ENCODE results near the gene STK38L. TPM values are rescaled to one million over a fixed set of nuclear protein-coding genes. Genes with fewer than 3 reads are reported as not detected.

STK38L gene
- total and polyA plus RNA-seq, 10 of the 15 experiments (the other 5 are each of a cell fraction or from before 2014, with no cell fraction given) = 43.0 to 154 (median 115) TPM

- ATAC-seq = 0 out of 3 replicates have a peak, but pooled peaks have one; percentile 10
- Histone ChIP-seq H3K9me3 (replicated peaks; ENCODE audit: control insufficient read depth, insufficient read depth, low read length) (no peaks in the 10 kb centered on the region), H3K27ac (ENCODE audit: control insufficient read depth, insufficient read depth) (no peak overlapping the region), H3K36me3 (ENCODE audit: control insufficient read depth in 2 of 2, insufficient read depth in 2 of 2, low read length in 1 of 2) (peaks cover 2 to 7% of the 10 kb centered on the region in 2 experiments; a peak in 1 of 4 replicates), H4K20me1 (ENCODE audit: control insufficient read depth, insufficient read depth) (no peaks in the 10 kb centered on the region), H3K4me2 (ENCODE audit: control insufficient read depth, insufficient read depth) (no peak overlapping the region; the same call in 1 of the 2 replicates), H3K79me2 (ENCODE audit: control insufficient read depth, insufficient read depth, low read length) (peaks cover 79% of the 10 kb centered on the region), H3K4me3 (no peak overlapping the region), H3K9ac (ENCODE audit: control insufficient read depth, insufficient read depth, low read length) (no peak overlapping the region), H2AFZ (ENCODE audit: control insufficient read depth, low read depth, low read length) (no peak overlapping the region), H3K27me3 (replicated peaks in 1 of 2; ENCODE audit: control insufficient read depth in 2 of 2, insufficient read depth in 2 of 2, low read length in 1 of 2) (no peaks in the 10 kb centered on the region), H3K4me1 (ENCODE audit: control insufficient read depth, insufficient read depth, low read length) (peaks cover 24% of the 10 kb centered on the region)
- WGBS (ENCODE audit: insufficient coverage, insufficient replicate concordance, low lambda C conversion rate, missing lambda C conversion rate) = 97% methylated on average over 3 of the region's 3 CpGs
- intact Hi-C loops (cut with micrococcal nuclease; ENCODE audit: unreplicated experiment) (no loop called here), in situ Hi-C loops (cut with MboI) (no loop called here)
- ChIA-PET SMC1A (ENCODE audit: uncharacterized antibody, unreplicated experiment) (interaction anchor here (1.3 to 16.5 kb wide), 13 partner anchors 8 to 268 kb away, joined by 4 to 491 read pairs (median 19); partner anchors contain the start of gene STK38L), RAD21 (ENCODE audit: unreplicated experiment) (interaction anchor here (0.6 to 15.9 kb wide), 14 partner anchors 12 to 122 kb away, joined by 3 to 215 read pairs (median 8); no protein-coding TSS in a partner anchor), POLR2A (interaction anchor here (0.6 to 3.9 kb wide), 10 partner anchors 9 to 63 kb away, joined by 3 to 30 read pairs (median 4); no protein-coding TSS in a partner anchor), CTCF (interaction anchor here (1.0 to 12.1 kb wide), 7 partner anchors 12 to 269 kb away, joined by 3 to 125 read pairs (median 4); no protein-coding TSS in a partner anchor)
- no peak for DNase-seq (ENCODE audit: low read depth, low spot score)
- no peak for FAIRE-seq
- 0 out of 2 replicates have a peak, but pooled peaks have one; percentile 7 for TF ChIP-seq MLLT1 (IDR thresholded peaks at IDR 0.05)
- no peak for TF ChIP-seq SMC3 (IDR thresholded peaks at IDR 0.05; ENCODE audit: borderline replicate concordance, low read length)
- no TSS peak for BruUV-seq (replicated peaks)
Measured at GRCh38 chr12:27284021-27284420, 39.9 kb downstream of the STK38L start.

DNA sequence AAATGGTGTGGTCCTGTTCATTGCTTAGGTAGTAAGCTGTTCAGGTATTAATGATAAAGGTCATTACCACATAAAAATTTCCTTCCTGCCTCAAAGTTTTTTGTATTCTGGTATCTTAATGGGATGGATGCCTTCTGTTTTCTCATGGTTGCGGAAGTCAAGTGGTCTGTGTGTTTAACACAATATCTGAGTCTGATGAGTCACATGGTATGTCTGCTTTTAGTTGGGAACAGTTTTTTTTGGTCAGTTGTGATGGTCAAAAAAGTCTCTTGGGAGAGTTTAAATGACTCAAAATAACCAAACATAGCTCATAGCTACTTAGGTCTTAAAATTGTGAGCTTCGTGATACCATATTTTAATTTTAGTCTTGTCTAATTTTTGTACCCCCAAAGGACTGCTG is 40.7 kb downstream of the STK38L start:
- TSS peak; percentile 3 for BruUV-seq (replicated peaks)
- RAD21 ChIA-PET (ENCODE audit: unreplicated experiment) = interaction anchor here (0.8 to 15.9 kb wide), 28 partner anchors 8 to 269 kb away, joined by 3 to 215 read pairs (median 6); partner anchors contain the start of genes BMAL2, MED21 and STK38L
- H3K27me3 ChIP-seq (replicated peaks in 1 of 2; ENCODE audit: control insufficient read depth in 2 of 2, insufficient read depth in 2 of 2, low read length in 1 of 2) = no peaks in the 10 kb centered on the region
- no peak overlapping the region for H2AFZ ChIP-seq (ENCODE audit: control insufficient read depth, low read depth, low read length)
- no peaks in the 10 kb centered on the region for H3K9me3 ChIP-seq (replicated peaks; ENCODE audit: control insufficient read depth, insufficient read depth, low read length)
- in situ Hi-C loops (cut with MboI) = no loop called here
- POLR2A ChIA-PET = interaction anchor here (0.6 to 3.9 kb wide), 24 partner anchors 9 to 123 kb away, joined by 3 to 30 read pairs (median 4); partner anchors contain the start of gene STK38L
- H3K36me3 ChIP-seq (ENCODE audit: control insufficient read depth in 2 of 2, insufficient read depth in 2 of 2, low read length in 1 of 2) = peaks cover 2 to 7% of the 10 kb centered on the region in 2 experiments; a peak in 1 of 4 replicates
- H3K27ac ChIP-seq (ENCODE audit: control insufficient read depth, insufficient read depth) = peak overlapping the region; percentile 70; the same call in 1 of the 2 replicates
- peak; percentile 66 for FAIRE-seq
- SMC1A ChIA-PET (ENCODE audit: uncharacterized antibody, unreplicated experiment) = interaction anchor here (0.7 to 16.5 kb wide), 24 partner anchors 8 to 269 kb away, joined by 3 to 491 read pairs (median 6); partner anchors contain the start of gene STK38L
- intact Hi-C loops (cut with micrococcal nuclease; ENCODE audit: unreplicated experiment) = no loop called here
- peaks cover 28% of the 10 kb centered on the region for H3K4me1 ChIP-seq (ENCODE audit: control insufficient read depth, insufficient read depth, low read length)
- H3K4me3 ChIP-seq = no peak overlapping the region
- peak; percentile 89 for DNase-seq (ENCODE audit: low read depth, low spot score)
- peak; percentile 67 for ATAC-seq
- H4K20me1 ChIP-seq (ENCODE audit: control insufficient read depth, insufficient read depth) = no peaks in the 10 kb centered on the region
- H3K9ac ChIP-seq (ENCODE audit: control insufficient read depth, insufficient read depth, low read length) = no peak overlapping the region
- CTCF ChIA-PET = interaction anchor here (0.7 to 12.1 kb wide), 20 partner anchors 8 to 400 kb away, joined by 3 to 125 read pairs (median 4); no protein-coding TSS in a partner anchor
- H3K79me2 ChIP-seq (ENCODE audit: control insufficient read depth, insufficient read depth, low read length) = peaks cover 79% of the 10 kb centered on the region
- peak overlapping the region; percentile 9 for H3K4me2 ChIP-seq (ENCODE audit: control insufficient read depth, insufficient read depth)
- 2% methylated on average over 2 of the region's 2 CpGs for WGBS (ENCODE audit: insufficient coverage, insufficient replicate concordance, low lambda C conversion rate, missing lambda C conversion rate)
- TF ChIP-seq USF2 (IDR thresholded peaks at IDR 0.05; ENCODE audit: borderline replicate concordance, low read depth, low read length) = peak; percentile 38; the same call in 1 of the 2 replicates
- no peak for TF ChIP-seq WRNIP1 (IDR thresholded peaks at IDR 0.05; ENCODE audit: borderline replicate concordance, low read depth, low read length)
- TF ChIP-seq NFIC (IDR thresholded peaks at IDR 0.05; ENCODE audit: low read depth, low read length) = peak; percentile 88
- TF ChIP-seq, protein P1, sequence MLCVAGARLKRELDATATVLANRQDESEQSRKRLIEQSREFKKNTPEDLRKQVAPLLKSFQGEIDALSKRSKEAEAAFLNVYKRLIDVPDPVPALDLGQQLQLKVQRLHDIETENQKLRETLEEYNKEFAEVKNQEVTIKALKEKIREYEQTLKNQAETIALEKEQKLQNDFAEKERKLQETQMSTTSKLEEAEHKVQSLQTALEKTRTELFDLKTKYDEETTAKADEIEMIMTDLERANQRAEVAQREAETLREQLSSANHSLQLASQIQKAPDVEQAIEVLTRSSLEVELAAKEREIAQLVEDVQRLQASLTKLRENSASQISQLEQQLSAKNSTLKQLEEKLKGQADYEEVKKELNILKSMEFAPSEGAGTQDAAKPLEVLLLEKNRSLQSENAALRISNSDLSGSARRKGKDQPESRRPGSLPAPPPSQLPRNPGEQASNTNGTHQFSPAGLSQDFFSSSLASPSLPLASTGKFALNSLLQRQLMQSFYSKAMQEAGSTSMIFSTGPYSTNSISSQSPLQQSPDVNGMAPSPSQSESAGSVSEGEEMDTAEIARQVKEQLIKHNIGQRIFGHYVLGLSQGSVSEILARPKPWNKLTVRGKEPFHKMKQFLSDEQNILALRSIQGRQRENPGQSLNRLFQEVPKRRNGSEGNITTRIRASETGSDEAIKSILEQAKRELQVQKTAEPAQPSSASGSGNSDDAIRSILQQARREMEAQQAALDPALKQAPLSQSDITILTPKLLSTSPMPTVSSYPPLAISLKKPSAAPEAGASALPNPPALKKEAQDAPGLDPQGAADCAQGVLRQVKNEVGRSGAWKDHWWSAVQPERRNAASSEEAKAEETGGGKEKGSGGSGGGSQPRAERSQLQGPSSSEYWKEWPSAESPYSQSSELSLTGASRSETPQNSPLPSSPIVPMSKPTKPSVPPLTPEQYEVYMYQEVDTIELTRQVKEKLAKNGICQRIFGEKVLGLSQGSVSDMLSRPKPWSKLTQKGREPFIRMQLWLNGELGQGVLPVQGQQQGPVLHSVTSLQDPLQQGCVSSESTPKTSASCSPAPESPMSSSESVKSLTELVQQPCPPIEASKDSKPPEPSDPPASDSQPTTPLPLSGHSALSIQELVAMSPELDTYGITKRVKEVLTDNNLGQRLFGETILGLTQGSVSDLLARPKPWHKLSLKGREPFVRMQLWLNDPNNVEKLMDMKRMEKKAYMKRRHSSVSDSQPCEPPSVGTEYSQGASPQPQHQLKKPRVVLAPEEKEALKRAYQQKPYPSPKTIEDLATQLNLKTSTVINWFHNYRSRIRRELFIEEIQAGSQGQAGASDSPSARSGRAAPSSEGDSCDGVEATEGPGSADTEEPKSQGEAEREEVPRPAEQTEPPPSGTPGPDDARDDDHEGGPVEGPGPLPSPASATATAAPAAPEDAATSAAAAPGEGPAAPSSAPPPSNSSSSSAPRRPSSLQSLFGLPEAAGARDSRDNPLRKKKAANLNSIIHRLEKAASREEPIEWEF (IDR thresholded peaks at IDR 0.05; ENCODE audit: insufficient replicate concordance, low read depth, low read length) = no peak
- TF ChIP-seq RAD51 (IDR thresholded peaks at IDR 0.05) = peak; percentile 93

All from GM12878 (cell line).